ENCODE measurements around the gene PFKFB4. TPM values are rescaled to one million over a fixed set of nuclear protein-coding genes. Genes with fewer than 3 reads are reported as not detected.
"Not testable (repeated sequence)": the region's sequence is repeated elsewhere in the genome, so short reads cannot be mapped to it uniquely, and the experiment has no call there.

The PFKFB4 gene
- total and polyA plus RNA-seq, 3 experiments from 2014 or later, result 1.3 to 2.2 (median 1.8) TPM

- Mint-ChIP-seq H3K9me3 (no peaks in the 10 kb centered on the region), H3K36me3 (peaks cover 0 to 15% (median 0%) of the 10 kb centered on the region in 3 donors), H3K4me1 (peaks cover 46 to 77% (median 55%) of the 10 kb centered on the region in 3 donors), H3K27me3 (no peaks in the 10 kb centered on the region), H3K4me3 (peak overlapping the region in 2 of 7 donors; percentile 3 to 27), H3K27ac (peak overlapping the region in 7 of 8 donors; percentile 38 to 96 (median 89))
- Histone ChIP-seq H3K27me3 (ENCODE audit: insufficient read depth, low read length, poor library complexity, severe bottlenecking) (no peaks in the 10 kb centered on the region), H3K4me1 (ENCODE audit: insufficient read depth, low read length) (peaks cover 53% of the 10 kb centered on the region), H3K27ac (ENCODE audit: low read depth, low read length) (no peak overlapping the region), H3K36me3 (ENCODE audit: insufficient read depth, low read length) (peaks cover under 1% of the 10 kb centered on the region), H3K4me3 (ENCODE audit: low read length) (no peak overlapping the region), H3K9me3 (ENCODE audit: low read length) (no peaks in the 10 kb centered on the region)
- CTCF ChIA-PET, result interaction anchor here (10.2 kb wide), 1 partner anchor 39 kb away, joined by 69 read pairs; no protein-coding TSS in a partner anchor
- no peak for DNase-seq
- POLR2A ChIA-PET, result no interaction called here
Observed at GRCh38 chr3:48475188-48475587, 81.4 kb downstream of the PFKFB4 start.

DNA sequence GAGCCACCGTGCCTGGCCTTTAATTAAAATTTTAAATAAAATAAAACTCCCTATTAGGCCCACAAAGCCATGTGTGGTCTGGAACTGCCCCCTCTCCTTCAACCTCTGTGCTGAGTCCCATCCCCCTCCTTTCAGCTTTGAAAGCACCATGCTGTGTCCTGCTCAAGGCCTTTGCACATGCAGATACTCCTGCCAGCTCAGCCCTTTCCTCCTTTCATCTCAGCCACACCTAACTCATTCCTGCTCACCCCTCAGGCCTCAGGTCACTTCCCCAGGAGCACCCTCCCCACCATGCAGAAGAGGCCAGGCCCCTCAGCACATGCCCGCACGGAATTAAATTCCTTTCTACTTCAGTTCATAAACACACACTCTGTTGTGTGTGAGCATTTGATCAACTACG lies 82.0 kb downstream of the PFKFB4 start:
- no peaks in the 10 kb centered on the region for H3K27me3 ChIP-seq (ENCODE audit: insufficient read depth, low read length, poor library complexity, severe bottlenecking)
- no peak overlapping the region for H3K27ac ChIP-seq (ENCODE audit: low read depth, low read length)
- Mint-ChIP-seq H3K4me1 (peaks cover 49 to 79% (median 57%) of the 10 kb centered on the region in 3 donors), H3K36me3 (peaks cover 0 to 20% (median 3%) of the 10 kb centered on the region in 3 donors), H3K27me3 (no peaks in the 10 kb centered on the region), H3K9me3 (no peaks in the 10 kb centered on the region), H3K27ac (peak overlapping the region; percentile 38 to 96 (median 86)), H3K4me3 (peak overlapping the region in 1 of 7 donors; percentile 3)
- ChIA-PET CTCF (interaction anchor here (10.2 kb wide), 1 partner anchor 38 kb away, joined by 69 read pairs; no protein-coding TSS in a partner anchor), POLR2A (no interaction called here)
- H3K4me3 ChIP-seq (ENCODE audit: low read length), result no peak overlapping the region
- H3K4me1 ChIP-seq (ENCODE audit: insufficient read depth, low read length), result peaks cover 55% of the 10 kb centered on the region
- peaks cover 6% of the 10 kb centered on the region for H3K36me3 ChIP-seq (ENCODE audit: insufficient read depth, low read length)
- DNase-seq, result no peak
- no peaks in the 10 kb centered on the region for H3K9me3 ChIP-seq (ENCODE audit: low read length)

DNA sequence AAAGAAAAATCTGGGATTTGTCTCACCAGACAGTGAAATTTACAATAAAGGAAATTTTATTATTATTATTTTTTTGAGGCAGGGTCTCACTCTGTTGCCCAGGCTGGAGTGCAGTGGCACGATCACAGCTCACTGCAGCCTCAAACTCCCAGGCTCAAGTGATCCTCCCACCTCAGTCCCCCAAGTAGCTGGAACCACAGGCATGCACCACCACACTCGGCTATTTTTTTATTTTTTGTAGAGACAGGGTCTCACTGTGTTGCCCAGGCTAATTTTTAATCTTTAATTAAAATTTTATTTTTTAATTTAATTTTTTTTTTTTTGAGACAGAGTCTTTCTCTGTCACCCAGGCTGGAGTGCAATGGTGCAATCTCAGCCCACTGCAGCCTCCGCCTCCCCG lies 82.6 kb downstream of the PFKFB4 start:
- peaks cover 50 to 79% (median 57%) of the 10 kb centered on the region in 3 donors for H3K4me1 Mint-ChIP-seq
- H3K4me1 ChIP-seq (ENCODE audit: insufficient read depth, low read length), result peaks cover 58% of the 10 kb centered on the region
- not testable (repeated sequence) for H3K27ac ChIP-seq (ENCODE audit: low read depth, low read length)

DNA sequence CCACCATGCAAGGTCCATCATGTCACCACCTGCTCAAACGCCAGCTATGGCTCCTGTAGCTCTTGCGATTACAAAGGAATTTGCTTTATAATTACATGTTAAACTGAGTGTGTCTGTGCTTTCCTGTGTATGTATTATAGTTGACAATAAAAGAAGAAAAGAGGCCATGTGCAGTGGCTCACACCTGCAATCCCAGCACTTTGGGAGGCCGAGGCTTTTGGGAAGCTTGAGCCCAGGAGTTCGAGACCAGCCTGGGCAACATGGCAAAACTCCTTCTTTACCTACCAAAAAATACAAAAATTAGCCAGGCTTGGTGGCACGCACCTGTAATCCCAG lies 83.0 kb downstream of the PFKFB4 start:
- POLR2A ChIA-PET, result interaction anchor here (0.7 to 3.8 kb wide), 7 partner anchors 27 to 481 kb away, joined by 3 to 18 read pairs (median 6); partner anchors contain the start of genes ATRIP, CCDC51, SHISA5 and TMA7
- H3K27ac ChIP-seq (ENCODE audit: low read depth, low read length), result peak overlapping the region; percentile 99

More for the DNA sequence above, 82.6 kb downstream of the PFKFB4 start:
- H3K27ac Mint-ChIP-seq, result peak overlapping the region in 6 of 8 donors; percentile 50 to 99 (median 98)
- not testable (repeated sequence) for DNase-seq; H3K9me3 ChIP-seq (ENCODE audit: low read length); H3K27me3 Mint-ChIP-seq; H3K9me3 Mint-ChIP-seq; H3K4me3 ChIP-seq (ENCODE audit: low read length); H3K27me3 ChIP-seq (ENCODE audit: insufficient read depth, low read length, poor library complexity, severe bottlenecking)
- H3K36me3 ChIP-seq (ENCODE audit: insufficient read depth, low read length), result peaks cover 12% of the 10 kb centered on the region
- ChIA-PET POLR2A (interaction anchor here (0.7 to 3.8 kb wide), 4 partner anchors 30 to 75 kb away, joined by 4 to 18 read pairs (median 6); partner anchors contain the start of genes SHISA5 and TMA7), CTCF (interaction anchor here (1.1 to 10.2 kb wide), 4 partner anchors 28 to 38 kb away, joined by 4 to 69 read pairs (median 15); partner anchors contain the start of genes ATRIP and CCDC51)
- H3K36me3 Mint-ChIP-seq, result peaks cover 0 to 26% (median 7%) of the 10 kb centered on the region in 3 donors
- peak overlapping the region in 1 of 7 donors; percentile 95 for H3K4me3 Mint-ChIP-seq

DNA sequence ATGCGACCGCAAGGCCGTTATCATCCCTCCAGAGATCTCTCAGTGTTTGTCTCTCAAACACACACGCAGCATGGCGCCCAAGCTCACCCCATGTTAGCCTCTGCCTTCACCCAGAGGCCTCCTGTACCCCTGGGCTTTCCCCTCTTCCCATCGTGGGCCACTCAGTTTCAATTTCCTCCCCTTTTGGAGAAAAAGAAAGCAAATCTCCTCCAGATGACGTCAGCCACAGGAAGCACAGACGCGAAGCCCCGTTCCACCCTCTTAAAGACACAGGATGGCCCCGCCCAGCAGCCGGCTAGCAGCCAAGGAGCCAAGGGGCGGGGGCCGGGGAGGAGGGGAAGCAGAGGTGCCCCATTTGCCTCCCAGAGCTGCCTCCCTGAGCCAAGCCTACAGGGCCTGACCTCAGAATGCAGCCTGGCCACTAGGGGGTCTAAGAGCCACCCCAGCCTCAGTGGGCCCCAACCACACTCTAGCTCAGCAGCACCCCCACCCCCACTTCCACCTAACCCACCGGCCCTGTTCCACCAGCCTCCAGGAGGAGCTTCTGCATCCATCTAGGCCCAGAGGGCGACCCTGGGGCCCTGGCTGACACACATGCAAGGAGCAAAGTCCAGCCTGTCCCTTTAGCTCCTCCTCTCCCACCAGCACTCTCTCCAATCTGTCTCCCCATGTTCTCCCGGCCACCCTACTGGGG lies 83.5 kb downstream of the PFKFB4 start:
- Histone ChIP-seq H3K27ac (ENCODE audit: low read depth, low read length) (peak overlapping the region; percentile 99), H3K4me3 (ENCODE audit: low read length) (peak overlapping the region; percentile 98), H3K36me3 (ENCODE audit: insufficient read depth, low read length) (peaks cover 17% of the 10 kb centered on the region), H3K4me1 (ENCODE audit: insufficient read depth, low read length) (peaks cover 58% of the 10 kb centered on the region), H3K27me3 (ENCODE audit: insufficient read depth, low read length, poor library complexity, severe bottlenecking) (no peaks in the 10 kb centered on the region), H3K9me3 (ENCODE audit: low read length) (no peaks in the 10 kb centered on the region)
- peaks cover 0 to 31% (median 11%) of the 10 kb centered on the region in 3 donors for H3K36me3 Mint-ChIP-seq
- peak overlapping the region; percentile 92 to 99 (median 98) for H3K27ac Mint-ChIP-seq
- peak; percentile 91 to 96 (median 94) for DNase-seq
- CTCF ChIA-PET, result interaction anchor here (0.9 to 10.2 kb wide), 9 partner anchors 9 to 76 kb away, joined by 3 to 69 read pairs (median 5); partner anchors contain the start of genes ATRIP and CCDC51
- H3K4me3 Mint-ChIP-seq, result peak overlapping the region; percentile 90 to 96 (median 95)
- H3K27me3 Mint-ChIP-seq, result no peaks in the 10 kb centered on the region
- no peaks in the 10 kb centered on the region for H3K9me3 Mint-ChIP-seq
- peaks cover 47 to 79% (median 55%) of the 10 kb centered on the region in 3 donors for H3K4me1 Mint-ChIP-seq
- POLR2A ChIA-PET, result interaction anchor here (0.7 to 3.8 kb wide), 9 partner anchors 27 to 482 kb away, joined by 3 to 18 read pairs (median 5); partner anchors contain the start of genes ATRIP, CCDC51, PFKFB4 and SHISA5

More for the DNA sequence above, 83.0 kb downstream of the PFKFB4 start:
- peak overlapping the region; percentile 28 for H3K4me3 ChIP-seq (ENCODE audit: low read length)
- H3K27me3 ChIP-seq (ENCODE audit: insufficient read depth, low read length, poor library complexity, severe bottlenecking), result no peaks in the 10 kb centered on the region
- peaks cover 16% of the 10 kb centered on the region for H3K36me3 ChIP-seq (ENCODE audit: insufficient read depth, low read length)
- H3K4me1 ChIP-seq (ENCODE audit: insufficient read depth, low read length), result peaks cover 58% of the 10 kb centered on the region
- Mint-ChIP-seq H3K27me3 (no peaks in the 10 kb centered on the region), H3K9me3 (no peaks in the 10 kb centered on the region), H3K4me3 (peak overlapping the region; percentile 90 to 96 (median 95)), H3K27ac (peak overlapping the region; percentile 92 to 99 (median 98)), H3K36me3 (peaks cover 0 to 28% (median 11%) of the 10 kb centered on the region in 3 donors), H3K4me1 (peaks cover 50 to 79% (median 57%) of the 10 kb centered on the region in 3 donors)
- CTCF ChIA-PET, result interaction anchor here (0.9 to 10.2 kb wide), 7 partner anchors 8 to 76 kb away, joined by 3 to 69 read pairs (median 5); partner anchors contain the start of genes ATRIP and CCDC51
- DNase-seq, result no peak
- no peaks in the 10 kb centered on the region for H3K9me3 ChIP-seq (ENCODE audit: low read length)

- peak overlapping the region; percentile 99 for H3K27ac ChIP-seq (ENCODE audit: low read depth, low read length)
- H3K27ac Mint-ChIP-seq, result peak overlapping the region; percentile 92 to 99 (median 98)
- peaks cover 17% of the 10 kb centered on the region for H3K36me3 ChIP-seq (ENCODE audit: insufficient read depth, low read length)
- H3K4me3 ChIP-seq (ENCODE audit: low read length), result peak overlapping the region; percentile 98
- H3K4me1 Mint-ChIP-seq, result peaks cover 47 to 79% (median 55%) of the 10 kb centered on the region in 3 donors
- ChIA-PET POLR2A (interaction anchor here (0.5 to 3.8 kb wide), 9 partner anchors 10 to 84 kb away, joined by 3 to 18 read pairs (median 5); partner anchors contain the start of genes ATRIP, CCDC51, PFKFB4 and TMA7), CTCF (interaction anchor here (0.9 to 10.2 kb wide), 9 partner anchors 9 to 76 kb away, joined by 3 to 69 read pairs (median 5); partner anchors contain the start of gene ATRIP)
- H3K9me3 ChIP-seq (ENCODE audit: low read length), result no peaks in the 10 kb centered on the region
- H3K36me3 Mint-ChIP-seq, result peaks cover 0 to 36% (median 11%) of the 10 kb centered on the region in 3 donors
- no peaks in the 10 kb centered on the region for H3K9me3 Mint-ChIP-seq
- peaks cover 58% of the 10 kb centered on the region for H3K4me1 ChIP-seq (ENCODE audit: insufficient read depth, low read length)
- H3K27me3 Mint-ChIP-seq, result no peaks in the 10 kb centered on the region
- H3K4me3 Mint-ChIP-seq, result peak overlapping the region; percentile 90 to 96 (median 95)
- no peak for DNase-seq
- H3K27me3 ChIP-seq (ENCODE audit: insufficient read depth, low read length, poor library complexity, severe bottlenecking), result no peaks in the 10 kb centered on the region
Observed at GRCh38 chr3:48472673-48472922, 84.0 kb downstream of the PFKFB4 start.

DNA sequence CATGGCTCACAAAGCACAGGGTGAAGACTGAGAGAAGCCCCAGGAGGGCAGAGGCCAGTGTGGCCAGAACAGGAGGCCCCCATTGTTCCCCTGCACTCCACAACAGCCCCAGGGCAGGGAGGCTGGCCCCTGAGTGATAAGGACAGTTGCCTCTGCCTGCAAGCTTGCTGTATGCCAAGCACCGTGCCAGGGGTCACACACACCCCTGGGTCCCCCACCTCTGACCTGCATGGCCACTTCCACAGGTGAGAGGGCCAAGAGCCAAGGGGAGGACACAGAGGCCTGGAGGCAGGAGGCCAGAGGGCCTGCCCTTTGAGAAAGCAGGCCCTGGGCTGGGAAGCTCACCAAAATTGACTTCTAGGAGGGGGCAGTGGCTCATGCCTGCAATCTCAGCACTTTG lies 86.3 kb downstream of the PFKFB4 start:
- H3K36me3 Mint-ChIP-seq, result peaks cover 0 to 52% (median 11%) of the 10 kb centered on the region in 3 donors
- peak overlapping the region; percentile 61 to 96 (median 70) for H3K4me3 Mint-ChIP-seq
- Histone ChIP-seq H3K4me3 (ENCODE audit: low read length) (no peak overlapping the region), H3K4me1 (ENCODE audit: insufficient read depth, low read length) (peaks cover 74% of the 10 kb centered on the region), H3K9me3 (ENCODE audit: low read length) (no peaks in the 10 kb centered on the region), H3K36me3 (ENCODE audit: insufficient read depth, low read length) (peaks cover 23% of the 10 kb centered on the region), H3K27me3 (ENCODE audit: insufficient read depth, low read length, poor library complexity, severe bottlenecking) (no peaks in the 10 kb centered on the region), H3K27ac (ENCODE audit: low read depth, low read length) (no peak overlapping the region)
- peaks cover 59 to 79% (median 70%) of the 10 kb centered on the region in 3 donors for H3K4me1 Mint-ChIP-seq
- H3K27ac Mint-ChIP-seq, result peak overlapping the region; percentile 77 to 99 (median 92)
- POLR2A ChIA-PET, result interaction anchor here (1.9 to 3.8 kb wide), 2 partner anchors 24 to 29 kb away, joined by 6 to 18 read pairs; partner anchors contain the start of genes ATRIP and TMA7
- CTCF ChIA-PET, result interaction anchor here (1.2 to 10.2 kb wide), 4 partner anchors 22 to 69 kb away, joined by 3 to 69 read pairs (median 4); no protein-coding TSS in a partner anchor
- no peaks in the 10 kb centered on the region for H3K9me3 Mint-ChIP-seq
- DNase-seq, result no peak
- H3K27me3 Mint-ChIP-seq, result no peaks in the 10 kb centered on the region
